ENCODE data around the gene RNU1-2. TPM values are rescaled to one million over a fixed set of nuclear protein-coding genes. Genes with fewer than 3 reads are reported as not detected.
"Not testable (repeated sequence)": the region's sequence is repeated elsewhere in the genome, so short reads cannot be mapped to it uniquely, and the experiment has no call there.

RNU1-2 gene
- total and polyA plus RNA-seq, 2 donors from 2014 or later = 26.8 to 8,605 TPM

DNA sequence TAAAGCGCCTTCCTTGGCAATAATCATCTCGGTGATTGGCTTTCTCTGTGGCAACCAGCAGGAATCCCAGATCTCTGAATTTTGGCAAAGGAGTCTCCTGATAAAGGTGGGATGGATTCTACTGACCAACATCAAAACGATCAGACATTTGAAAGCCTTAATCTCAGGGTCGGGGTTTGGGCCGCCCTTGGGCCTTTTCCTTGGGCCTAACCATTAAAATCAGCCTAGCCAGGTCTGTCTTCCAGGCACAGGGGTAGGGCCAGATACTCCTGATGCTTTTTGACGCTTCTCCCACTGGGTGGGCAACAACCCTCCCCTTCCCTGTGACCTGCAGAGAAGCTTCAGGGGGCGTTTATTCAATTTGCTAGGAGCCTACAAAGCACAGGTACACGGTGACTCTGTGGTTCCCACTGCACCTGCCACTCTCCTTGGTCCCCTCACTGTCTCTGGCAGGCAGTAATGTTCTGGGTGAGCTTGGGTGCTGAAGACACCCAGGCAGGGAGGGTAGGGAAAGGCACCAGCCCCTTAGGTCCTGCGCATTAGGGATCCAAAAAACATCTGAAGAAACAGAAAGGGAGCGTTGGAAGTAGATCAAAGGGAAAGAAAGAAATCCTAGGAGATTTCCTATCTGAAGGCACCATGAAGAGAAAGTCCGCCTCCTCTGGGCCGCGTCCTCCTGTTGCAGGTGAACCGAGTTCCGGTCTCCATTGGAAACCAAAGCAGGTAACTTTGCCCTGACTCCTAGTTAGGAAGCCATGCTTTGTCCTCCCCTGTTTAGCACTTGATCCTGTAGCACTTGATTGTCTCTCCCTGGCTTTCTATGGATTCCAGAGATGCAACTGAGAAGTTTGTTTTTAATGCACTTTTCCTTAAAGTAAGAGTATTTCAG, 12.3 kb downstream of the RNU1-2 start:
- no peaks in the 10 kb centered on the region for H3K36me3 ChIP-seq (ENCODE audit: control insufficient read depth in 2 of 3, insufficient read depth in 3 of 3, low read length in 3 of 3)
- peaks cover 0 to 8% (median 0%) of the 10 kb centered on the region in 3 donors for H3K9me3 ChIP-seq (ENCODE audit: control insufficient read depth in 2 of 3, insufficient read depth in 1 of 3, low read length in 3 of 3)
- DNase-seq = peak in 1 of 5 donors; percentile 48
- TF ChIP-seq, protein P1, sequence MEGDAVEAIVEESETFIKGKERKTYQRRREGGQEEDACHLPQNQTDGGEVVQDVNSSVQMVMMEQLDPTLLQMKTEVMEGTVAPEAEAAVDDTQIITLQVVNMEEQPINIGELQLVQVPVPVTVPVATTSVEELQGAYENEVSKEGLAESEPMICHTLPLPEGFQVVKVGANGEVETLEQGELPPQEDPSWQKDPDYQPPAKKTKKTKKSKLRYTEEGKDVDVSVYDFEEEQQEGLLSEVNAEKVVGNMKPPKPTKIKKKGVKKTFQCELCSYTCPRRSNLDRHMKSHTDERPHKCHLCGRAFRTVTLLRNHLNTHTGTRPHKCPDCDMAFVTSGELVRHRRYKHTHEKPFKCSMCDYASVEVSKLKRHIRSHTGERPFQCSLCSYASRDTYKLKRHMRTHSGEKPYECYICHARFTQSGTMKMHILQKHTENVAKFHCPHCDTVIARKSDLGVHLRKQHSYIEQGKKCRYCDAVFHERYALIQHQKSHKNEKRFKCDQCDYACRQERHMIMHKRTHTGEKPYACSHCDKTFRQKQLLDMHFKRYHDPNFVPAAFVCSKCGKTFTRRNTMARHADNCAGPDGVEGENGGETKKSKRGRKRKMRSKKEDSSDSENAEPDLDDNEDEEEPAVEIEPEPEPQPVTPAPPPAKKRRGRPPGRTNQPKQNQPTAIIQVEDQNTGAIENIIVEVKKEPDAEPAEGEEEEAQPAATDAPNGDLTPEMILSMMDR (IDR thresholded peaks at IDR 0.05; ENCODE audit: borderline replicate concordance, extremely low read depth, insufficient read depth) = no peak
- no peak overlapping the region for H3K9ac ChIP-seq (ENCODE audit: low read length in 3 of 3)
- no peak overlapping the region for H3K4me3 ChIP-seq (ENCODE audit: low read length in 3 of 3)
- H3K27me3 ChIP-seq (ENCODE audit: control insufficient read depth, insufficient read depth, low read length) = no peaks in the 10 kb centered on the region
- intact Hi-C loops (cut with DNase I) = no loop called here
- no peak overlapping the region for H3K27ac ChIP-seq (ENCODE audit: low read depth in 2 of 2, low read length in 2 of 2)
- no peak for FAIRE-seq
- peaks cover 0 to 34% (median 21%) of the 10 kb centered on the region in 3 donors for H3K4me1 ChIP-seq (ENCODE audit: control insufficient read depth in 2 of 3, insufficient read depth in 2 of 3, low read depth in 1 of 3, low read length in 3 of 3)

DNA sequence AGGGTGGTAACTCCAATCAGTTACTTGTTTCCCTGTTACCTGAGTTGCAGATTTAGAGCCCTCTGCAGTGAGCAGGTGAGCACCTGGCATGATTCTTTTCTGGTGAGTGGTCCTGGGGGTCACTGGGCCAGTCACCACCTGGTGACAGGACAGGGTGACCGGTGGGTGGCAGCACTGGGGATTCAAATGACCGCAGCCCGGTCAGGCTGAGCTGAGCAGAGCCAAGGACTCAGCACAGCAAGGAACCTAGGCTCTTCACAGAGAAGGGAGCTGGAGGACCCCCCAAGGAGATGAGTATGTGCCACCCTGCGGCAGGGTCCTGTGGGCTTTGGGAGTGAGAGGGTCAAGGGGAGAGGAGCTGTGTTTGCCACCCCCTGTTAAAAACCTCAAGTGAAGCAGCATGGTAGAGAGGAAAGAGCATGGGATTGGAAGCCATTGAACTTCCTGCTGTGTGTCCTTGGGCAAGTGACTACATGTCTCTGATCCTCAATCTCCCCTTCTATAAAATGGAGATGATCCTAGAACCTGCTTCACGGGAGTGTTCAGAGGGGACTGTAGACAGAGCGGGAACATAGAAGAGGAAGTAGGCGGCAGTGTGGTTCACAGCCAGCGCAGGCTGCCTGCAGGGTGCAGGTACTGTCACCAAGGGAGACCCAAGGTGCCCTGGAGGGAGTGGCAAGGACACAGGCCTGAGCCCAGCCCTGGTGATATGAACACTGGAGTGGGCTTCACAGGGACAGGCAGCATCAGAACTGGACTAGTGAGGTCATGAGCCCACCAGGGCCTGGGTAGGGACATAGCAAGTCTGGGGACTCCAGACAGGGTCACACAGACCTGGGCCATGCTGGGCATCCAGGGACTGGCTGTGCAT, 16.3 kb downstream of the RNU1-2 start:
- H3K4me3 ChIP-seq (ENCODE audit: low read length in 3 of 3); H3K9me3 ChIP-seq (ENCODE audit: control insufficient read depth in 2 of 3, insufficient read depth in 1 of 3, low read length in 3 of 3); H3K9ac ChIP-seq (ENCODE audit: low read length in 3 of 3); H3K36me3 ChIP-seq (ENCODE audit: control insufficient read depth in 2 of 3, insufficient read depth in 3 of 3, low read length in 3 of 3); intact Hi-C loops (cut with DNase I); H3K27me3 ChIP-seq (ENCODE audit: control insufficient read depth, insufficient read depth, low read length); FAIRE-seq: not testable (repeated sequence)
- H3K4me1 ChIP-seq (ENCODE audit: control insufficient read depth in 2 of 3, insufficient read depth in 2 of 3, low read depth in 1 of 3, low read length in 3 of 3) = peaks cover 0 to 25% (median 14%) of the 10 kb centered on the region in 3 donors
- peak overlapping the region in 1 of 2 donors; percentile 61 for H3K27ac ChIP-seq (ENCODE audit: low read depth in 2 of 2, low read length in 2 of 2)
- peak in 2 of 5 donors; percentile 58 to 83 for DNase-seq

DNA sequence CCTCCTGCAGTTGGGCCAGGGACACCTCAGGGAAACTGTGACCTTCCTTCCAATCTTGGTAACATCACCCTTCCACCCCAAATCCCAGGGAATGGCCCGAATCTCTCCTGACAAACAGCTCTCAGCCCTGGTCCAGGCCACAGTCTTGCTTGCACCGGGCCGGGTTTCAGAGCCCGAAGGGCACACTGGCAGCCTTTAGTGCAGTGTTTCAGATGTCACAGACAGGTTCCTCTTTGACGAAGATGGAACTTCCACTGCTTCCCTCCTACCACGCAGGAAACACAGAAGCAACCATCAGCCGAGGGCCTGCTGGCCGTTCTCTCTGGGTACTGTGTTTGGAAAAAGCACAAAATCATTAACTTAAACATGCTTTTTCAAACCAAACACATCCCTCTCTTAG, 17.0 kb downstream of the RNU1-2 start:
- H3K9ac ChIP-seq (ENCODE audit: low read length in 3 of 3); H3K4me3 ChIP-seq (ENCODE audit: low read length in 3 of 3); FAIRE-seq; H3K36me3 ChIP-seq (ENCODE audit: control insufficient read depth in 2 of 3, insufficient read depth in 3 of 3, low read length in 3 of 3); H3K27me3 ChIP-seq (ENCODE audit: control insufficient read depth, insufficient read depth, low read length); H3K9me3 ChIP-seq (ENCODE audit: control insufficient read depth in 2 of 3, insufficient read depth in 1 of 3, low read length in 3 of 3); intact Hi-C loops (cut with DNase I): not testable (repeated sequence)
- DNase-seq = peak in 1 of 5 donors; percentile 73
- Histone ChIP-seq H3K4me1 (ENCODE audit: control insufficient read depth in 2 of 3, insufficient read depth in 2 of 3, low read depth in 1 of 3, low read length in 3 of 3) (peaks cover 0 to 25% (median 14%) of the 10 kb centered on the region in 3 donors), H3K27ac (ENCODE audit: low read depth in 2 of 2, low read length in 2 of 2) (peak overlapping the region; percentile 26 to 61)

DNA sequence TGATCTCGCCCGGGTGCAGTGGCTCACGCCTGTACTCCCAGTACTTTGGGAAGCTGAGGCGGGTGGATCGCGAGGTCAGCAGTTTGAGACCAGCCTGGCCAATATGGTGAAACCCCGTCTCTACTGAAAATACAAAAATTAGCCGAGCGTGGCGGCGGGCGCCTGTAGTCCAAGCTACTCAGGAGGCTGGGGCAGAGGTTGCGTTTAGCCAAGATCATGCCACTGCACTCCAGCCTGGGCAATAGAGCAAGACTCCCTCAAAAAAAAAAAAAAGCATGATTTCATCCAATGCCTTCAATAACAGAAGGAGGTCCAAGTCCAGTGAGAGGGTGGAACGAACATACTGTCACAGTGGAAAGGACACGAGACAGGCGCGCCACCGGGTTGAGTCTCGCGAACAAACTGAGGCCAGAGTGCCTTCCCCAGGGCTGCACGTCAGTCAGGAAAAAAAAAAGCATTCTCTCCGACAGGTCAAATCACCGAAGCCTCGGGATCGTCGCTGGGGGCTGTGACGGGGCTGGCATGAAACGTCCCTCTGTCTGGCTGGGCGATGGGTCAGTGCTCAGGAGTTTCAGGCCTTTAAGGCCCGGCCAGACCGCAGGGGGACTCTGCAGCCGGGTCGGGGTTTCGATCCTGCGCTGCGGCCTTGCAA, 17.5 kb downstream of the RNU1-2 start:
- H3K9ac ChIP-seq (ENCODE audit: low read length in 3 of 3) = peak overlapping the region; percentile 7 to 41 (median 29)
- peaks cover 0 to 23% (median 14%) of the 10 kb centered on the region in 3 donors for H3K4me1 ChIP-seq (ENCODE audit: control insufficient read depth in 2 of 3, insufficient read depth in 2 of 3, low read depth in 1 of 3, low read length in 3 of 3)
- no peaks in the 10 kb centered on the region for H3K27me3 ChIP-seq (ENCODE audit: control insufficient read depth, insufficient read depth, low read length)
- H3K36me3 ChIP-seq (ENCODE audit: control insufficient read depth in 2 of 3, insufficient read depth in 3 of 3, low read length in 3 of 3) = no peaks in the 10 kb centered on the region
- DNase-seq (peak in 4 of 5 donors; percentile 28 to 89 (median 64)), FAIRE-seq (no peak)
- intact Hi-C loops (cut with DNase I) = no loop called here
- H3K4me3 ChIP-seq (ENCODE audit: low read length in 3 of 3) = peak overlapping the region; percentile 46 to 62 (median 62)
- peak overlapping the region; percentile 57 to 61 for H3K27ac ChIP-seq (ENCODE audit: low read depth in 2 of 2, low read length in 2 of 2)
- no peaks in the 10 kb centered on the region for H3K9me3 ChIP-seq (ENCODE audit: control insufficient read depth in 2 of 3, insufficient read depth in 1 of 3, low read length in 3 of 3)
- TF ChIP-seq, protein P1 (IDR thresholded peaks at IDR 0.05; ENCODE audit: borderline replicate concordance, extremely low read depth, insufficient read depth) = no peak
